NOMO-1 treated with DMSO at 0.1 percent for 48 hours (cell line): ENCODE measurements around the gene FOXP1.

Experiments
- DNase-seq: peaks from one replicate; lab custom pipeline; 2025; ENCODE audit not compliant: unreplicated experiment; lab: John Stamatoyannopoulos, UW

FOXP1 gene

DNA sequence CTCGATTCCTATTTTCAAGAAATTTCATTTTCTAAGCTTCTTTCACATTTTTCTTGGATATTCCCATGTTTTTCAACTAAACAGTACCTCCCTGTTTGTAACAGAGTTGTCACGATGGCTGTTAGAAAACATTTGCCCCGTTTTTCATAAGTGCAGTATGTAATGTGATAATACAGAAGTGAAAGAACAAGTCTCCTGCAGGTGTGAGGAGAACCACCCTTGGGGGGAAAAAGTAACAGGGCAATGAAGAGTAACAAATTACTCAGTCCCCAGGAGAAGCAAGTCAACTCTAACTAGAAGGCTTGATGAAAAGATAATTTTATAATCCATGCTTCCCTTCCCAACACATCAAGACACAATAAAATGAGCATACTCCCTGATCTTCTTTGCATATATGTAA lies 493.3 kb downstream of the FOXP1 start:
- DNase-seq, result no peak

GRCh38 chr3:71089271-71089847 lies 494.2 kb downstream of the FOXP1 start:
- no peak for DNase-seq

GRCh38 chr3:71088742-71089141 lies 494.8 kb downstream of the FOXP1 start:
- no peak for DNase-seq

DNA sequence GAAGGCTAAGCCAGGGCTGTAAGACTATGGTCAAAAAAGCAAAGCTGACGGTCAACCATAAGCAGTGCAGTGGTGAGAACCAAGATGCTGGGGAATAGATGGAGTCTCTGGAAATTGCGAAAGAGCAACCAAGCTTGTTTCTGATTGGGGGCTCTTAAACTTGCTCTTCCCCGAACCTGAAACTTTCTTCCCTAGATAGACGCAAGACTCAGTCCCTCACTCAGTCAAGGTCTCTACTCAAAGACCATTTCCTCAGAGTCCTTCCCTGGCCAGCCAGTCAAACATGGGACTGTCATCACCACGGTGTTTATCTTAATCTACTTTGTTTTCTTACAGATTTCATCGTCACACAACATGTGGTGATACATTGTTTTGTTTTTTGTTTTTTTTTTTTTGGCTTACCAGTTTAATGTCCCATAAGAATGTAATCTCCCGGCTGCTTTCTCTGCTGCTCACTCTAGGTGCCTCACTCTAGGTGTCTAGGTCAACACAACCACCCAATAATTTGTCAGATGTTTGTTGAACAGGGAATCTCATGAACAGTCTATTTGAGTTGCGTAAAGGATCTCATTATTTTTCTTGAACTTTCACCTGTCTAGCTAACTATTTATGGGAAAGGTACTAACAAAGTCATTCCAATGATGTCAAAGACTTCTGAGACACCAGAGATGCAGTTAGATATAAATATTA lies 495.4 kb downstream of the FOXP1 start:
- no peak for DNase-seq

DNA sequence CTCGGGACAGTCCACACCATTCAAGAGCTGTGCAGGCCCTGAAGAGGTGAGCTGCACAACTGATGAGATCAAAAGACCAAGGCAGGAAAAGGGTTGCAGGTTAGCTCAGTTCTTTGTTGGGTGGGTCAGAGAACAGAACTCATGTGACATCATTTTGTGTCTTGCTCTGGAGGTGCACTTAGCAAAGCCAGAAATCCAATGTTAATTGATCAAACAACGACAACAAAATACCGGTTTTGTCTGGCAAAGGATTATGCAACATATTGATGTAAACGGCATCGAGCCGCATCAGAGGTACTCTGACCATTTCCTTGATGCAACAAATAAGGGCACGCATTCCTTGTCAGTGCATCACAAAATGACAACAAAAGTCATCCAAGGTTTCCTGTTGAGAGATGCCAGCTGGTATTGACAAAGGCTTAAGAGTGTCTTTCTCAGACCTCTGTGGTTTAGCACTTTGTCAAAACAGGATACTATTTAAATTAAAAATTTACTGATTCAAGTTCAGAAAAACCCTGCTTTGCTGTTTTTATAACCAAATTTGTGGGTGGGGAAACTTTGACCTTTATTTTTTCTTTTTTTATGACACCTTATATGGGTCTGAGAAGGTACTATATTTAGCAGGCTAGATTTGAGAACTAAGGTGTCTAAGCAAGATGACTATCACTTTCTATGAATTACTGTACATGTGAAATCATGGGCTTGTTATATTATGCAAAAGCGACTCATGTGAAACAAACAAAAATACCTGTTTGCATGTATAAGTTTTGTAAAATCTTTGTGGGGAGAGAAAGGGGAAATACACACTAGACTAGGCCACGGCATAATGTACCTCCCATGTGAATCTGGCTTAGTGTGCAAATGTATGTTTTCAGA lies 496.1 kb downstream of the FOXP1 start:
- no peak for DNase-seq

- no peak for DNase-seq
These were observed 496.8 kb downstream of the FOXP1 start for GRCh38 chr3:71086777-71087142.

DNA sequence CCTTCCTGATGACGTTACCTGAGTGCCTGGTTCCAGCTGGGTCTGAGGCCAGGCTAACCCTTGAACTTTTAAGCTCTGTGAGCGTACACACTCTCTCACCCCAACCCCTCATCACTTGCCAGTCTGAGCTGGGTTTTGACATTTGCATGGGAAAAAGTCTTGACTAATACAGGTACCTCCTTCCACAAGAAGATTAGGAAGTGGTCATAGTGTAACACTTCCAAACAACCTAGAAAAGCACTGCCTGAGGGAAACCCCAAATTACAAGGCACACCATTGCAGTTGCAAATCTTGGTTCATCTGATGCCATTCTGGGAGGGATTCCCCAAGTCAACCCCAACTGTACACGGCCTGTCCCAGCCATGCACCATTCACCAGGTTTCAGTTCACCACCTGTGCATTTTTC lies 499.8 kb downstream of the FOXP1 start:
- no peak for DNase-seq

DNA sequence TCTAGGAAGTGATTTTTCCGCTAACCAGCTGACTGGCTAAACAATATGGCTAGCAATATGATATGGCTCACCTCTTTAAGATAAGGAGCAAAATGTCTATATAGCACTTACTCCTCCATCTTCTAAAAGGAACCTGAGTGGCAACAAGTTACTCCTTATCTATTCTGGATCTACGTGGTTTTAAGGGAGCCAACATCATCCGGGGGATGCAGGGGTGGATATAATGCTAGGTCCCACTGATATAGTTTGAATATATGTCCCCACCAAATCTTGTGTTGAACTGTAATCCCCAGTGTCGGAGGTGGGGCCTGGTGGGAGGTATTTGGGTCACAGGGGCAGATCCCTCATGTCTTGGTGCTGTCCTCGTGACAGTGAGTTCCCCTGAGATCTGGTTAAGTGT lies 500.7 kb downstream of the FOXP1 start:
- no peak for DNase-seq

GRCh38 chr3:71080517-71081083 lies 502.9 kb downstream of the FOXP1 start:
- peak; percentile 12 for DNase-seq

GRCh38 chr3:71078723-71079525 lies 504.6 kb downstream of the FOXP1 start:
- no peak for DNase-seq

GRCh38 chr3:71078199-71078598 lies 505.3 kb downstream of the FOXP1 start:
- no peak for DNase-seq

DNA sequence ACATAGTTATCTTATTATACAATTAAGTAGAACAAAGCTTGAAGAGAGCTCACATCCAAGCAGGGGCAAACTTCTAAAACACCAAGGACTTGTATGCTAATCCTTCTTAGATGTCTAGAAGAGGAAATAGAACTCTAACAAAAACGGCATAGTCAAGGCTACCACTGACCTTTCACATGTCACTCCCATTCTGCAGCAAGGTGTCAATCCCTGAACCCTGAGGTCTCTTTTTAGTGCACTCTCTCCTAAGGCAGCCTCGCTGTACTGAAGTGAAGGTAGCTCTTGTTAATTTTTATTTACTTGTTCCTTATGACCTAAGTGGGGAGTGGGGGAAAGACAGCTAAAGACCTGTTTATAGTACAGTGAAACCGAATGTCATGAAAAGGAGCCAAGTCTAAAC lies 506.5 kb downstream of the FOXP1 start:
- no peak for DNase-seq

GRCh38 chr3:71076361-71077002 lies 507.0 kb downstream of the FOXP1 start:
- no peak for DNase-seq

DNA sequence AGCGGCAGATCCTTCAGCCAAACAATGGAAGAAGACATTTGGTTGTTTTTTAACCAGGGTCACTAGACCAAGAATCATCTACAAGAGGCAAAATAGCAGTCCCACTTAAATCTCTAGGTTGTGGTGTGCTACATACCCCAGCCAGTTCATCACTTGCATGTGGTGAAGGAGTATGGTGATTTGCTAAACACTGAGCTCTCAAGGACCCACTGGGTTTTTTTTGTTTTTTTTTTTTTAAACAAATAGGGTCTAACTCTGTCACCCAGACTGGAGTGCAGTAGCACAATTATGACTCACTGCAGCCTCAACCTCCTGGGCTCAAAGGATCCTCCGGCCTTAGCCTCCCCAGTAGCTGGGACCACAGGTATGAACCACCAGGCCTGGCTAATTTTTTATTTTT lies 508.0 kb downstream of the FOXP1 start:
- no peak for DNase-seq

- no peak for DNase-seq
These were observed 509.1 kb downstream of the FOXP1 start for GRCh38 chr3:71074423-71074822.

DNA sequence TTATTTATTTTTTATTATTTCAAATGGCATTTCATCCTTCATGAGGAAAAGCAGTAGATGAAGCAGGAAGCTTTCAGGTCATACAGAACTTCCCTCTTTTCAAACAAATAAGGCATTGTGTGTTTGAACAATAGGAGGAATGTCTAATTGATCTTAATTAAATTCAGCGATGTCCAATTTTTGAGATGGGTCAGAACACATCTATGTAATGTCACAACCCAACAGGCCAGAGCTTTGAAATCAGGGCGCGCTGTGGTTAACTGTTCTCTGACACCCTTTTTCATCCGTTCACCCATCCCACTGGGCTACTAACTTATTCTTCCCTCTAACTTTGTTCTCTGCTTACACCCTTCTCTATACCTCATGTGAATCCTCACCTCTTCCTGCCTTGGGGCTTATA lies 510.5 kb downstream of the FOXP1 start:
- no peak for DNase-seq

- no peak for DNase-seq
These were observed 511.2 kb downstream of the FOXP1 start for GRCh38 chr3:71072287-71072686.

DNA sequence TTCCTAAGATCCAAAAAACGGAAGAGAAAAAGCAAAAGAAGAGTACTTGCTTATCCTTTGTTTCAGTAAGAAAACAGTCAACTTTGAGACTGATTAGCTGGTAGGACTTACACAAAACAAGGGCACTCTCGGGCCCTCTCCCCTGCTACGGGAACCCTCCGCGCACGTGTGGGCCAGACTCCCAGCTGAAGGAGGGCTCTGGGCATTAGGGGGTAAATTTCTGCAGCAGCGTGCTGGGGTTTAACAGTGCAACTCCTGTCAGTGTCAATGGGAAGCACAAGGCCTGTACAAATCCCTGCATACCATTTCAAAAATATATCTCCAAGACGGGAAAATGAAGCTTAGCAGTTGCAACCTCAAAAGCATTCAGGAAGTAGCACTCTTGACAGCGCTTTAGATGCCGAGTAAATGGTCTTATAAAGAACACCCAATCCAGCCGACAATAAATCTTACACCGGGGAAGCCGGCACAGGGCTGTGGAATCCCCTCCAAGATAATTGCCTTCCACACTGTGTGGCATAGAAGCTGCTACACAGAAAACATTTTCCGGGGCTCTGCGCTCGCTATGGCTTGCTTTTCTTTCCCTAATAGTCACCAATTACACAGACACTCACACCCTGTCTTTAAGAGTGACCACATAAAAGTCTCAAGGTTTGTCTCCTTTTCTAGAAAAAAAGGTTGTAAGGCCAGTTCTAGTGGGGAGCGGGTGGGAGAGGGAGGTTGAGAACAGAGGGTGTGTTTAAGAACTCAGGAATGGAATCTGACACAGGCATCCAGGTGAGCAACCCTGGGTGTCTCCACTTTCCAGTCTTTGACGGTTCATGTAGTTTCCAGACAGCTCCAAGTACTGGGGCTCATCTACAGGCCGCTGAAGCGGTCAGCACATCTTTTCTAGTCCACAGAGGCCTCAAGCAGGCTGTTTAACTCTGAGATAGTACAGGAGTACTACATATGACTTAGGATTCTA lies 512.7 kb downstream of the FOXP1 start:
- DNase-seq, result no peak

DNA sequence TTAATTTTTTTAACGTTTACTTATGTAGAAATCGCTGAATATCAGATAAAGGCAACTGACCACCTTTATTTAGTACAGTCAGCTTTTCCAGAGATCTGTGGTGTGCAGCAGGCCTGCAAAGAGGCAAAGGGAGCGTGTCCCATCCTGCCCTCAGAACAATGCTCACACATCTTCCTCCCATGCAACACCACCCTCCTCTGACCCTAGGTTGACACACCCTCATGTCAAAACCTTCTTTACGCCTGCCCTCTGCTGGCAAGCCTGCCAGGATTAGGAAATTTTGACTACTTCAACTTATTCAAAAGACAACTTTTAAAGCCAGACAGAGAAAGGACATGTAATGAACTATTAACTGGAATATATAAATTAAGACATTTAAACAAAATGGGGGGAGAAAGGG lies 513.7 kb downstream of the FOXP1 start:
- peak; percentile 80 for DNase-seq
